K562 treated with DMSO at 1 percent for 4 hours (cell line): ENCODE data around the gene IL1RL2. TPM values are rescaled to one million over a fixed set of nuclear protein-coding genes. Genes with fewer than 3 reads are reported as not detected.

Source experiments
- total RNA-seq: library from RNA; unstranded; fragments of 300-600 nt; gene quantifications from 2 replicates; pipeline ENCODE4 v1.2.3, GENCODE V29; 2022; ENCODE audit not compliant: insufficient read depth

Gene IL1RL2
- total RNA-seq: not detected in 2 replicates

DNA sequence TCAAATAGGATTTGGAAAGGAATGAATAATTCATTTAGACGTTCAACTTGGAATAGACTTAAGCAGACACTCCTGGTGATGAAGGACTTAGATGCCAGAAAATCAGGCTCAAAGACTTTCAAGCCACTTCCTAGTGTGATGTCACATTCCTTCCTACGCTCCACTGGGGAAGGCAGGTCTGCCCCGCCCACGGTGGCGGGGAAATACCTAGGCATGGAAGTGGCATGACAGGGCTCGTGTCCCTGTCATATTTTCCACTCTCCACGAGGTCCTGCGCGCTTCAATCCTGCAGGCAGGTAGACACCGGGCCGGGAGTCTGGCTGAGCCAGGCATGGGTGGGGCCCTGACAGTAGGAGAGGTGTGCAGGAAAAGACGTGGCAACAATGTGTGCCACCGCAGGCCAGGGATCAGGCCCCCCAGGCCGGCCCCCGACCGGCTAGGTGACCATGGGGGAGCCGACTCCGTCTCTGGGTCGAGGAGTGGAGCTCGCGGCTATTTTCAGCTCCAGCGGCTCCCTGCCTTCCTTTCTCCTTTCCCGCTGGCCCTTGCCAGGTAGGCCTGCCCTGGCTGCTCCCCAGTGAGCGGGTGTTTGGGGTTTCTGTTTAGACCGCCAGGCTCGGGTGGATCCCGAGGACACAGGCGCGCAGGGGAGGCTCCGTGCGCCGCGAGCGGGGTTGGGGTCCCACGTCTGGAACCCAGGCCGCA, at the start of gene IL1RL2:
Gene IL1RL2, plus strand, starts transcription at position 233 of the 705 bp plus-strand sequence. CDS start 845 bp downstream, outside the sequence.

DNA sequence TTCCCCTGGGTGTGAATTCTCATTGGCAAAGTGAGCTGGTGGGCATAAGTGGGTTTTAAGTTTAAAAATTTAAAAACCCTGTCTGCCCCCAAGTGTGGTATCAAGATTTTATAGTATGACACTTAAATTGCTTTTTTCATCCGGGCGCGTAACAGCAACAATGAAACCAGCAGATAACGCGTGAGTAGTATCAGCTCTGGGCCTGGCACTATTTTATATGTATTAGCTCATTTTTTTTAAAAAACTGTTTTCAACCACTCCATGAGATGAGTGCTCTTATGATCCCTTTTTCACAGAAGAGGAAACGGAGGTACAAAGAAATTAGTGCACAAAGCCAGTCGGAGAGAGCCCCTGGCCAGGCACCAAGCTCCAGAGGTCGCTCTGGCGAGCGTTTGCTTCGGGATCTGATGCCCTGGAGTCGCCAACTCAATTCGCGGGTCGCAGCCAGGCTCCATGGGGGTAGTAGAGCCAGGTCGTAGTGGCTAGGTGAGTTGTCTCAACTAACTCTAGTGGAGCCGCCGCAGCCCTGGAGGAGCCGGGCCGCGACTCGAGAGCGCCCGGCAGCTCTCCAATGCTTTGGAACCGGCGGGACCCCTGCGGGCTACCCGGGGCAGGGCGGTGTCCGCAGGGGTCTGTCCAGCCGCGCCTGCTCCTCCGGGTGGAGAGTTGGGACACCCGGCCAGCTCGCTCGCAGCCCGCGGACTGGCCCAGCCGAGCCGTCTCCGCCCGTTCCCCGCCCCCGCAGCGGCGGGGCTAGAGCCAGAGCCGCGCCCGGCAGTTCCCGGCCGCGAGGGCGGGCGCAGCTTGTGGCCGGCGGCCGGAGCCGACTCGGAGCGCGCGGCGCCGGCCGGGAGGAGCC, 44.6 kb upstream of the IL1RL2 start, which contains the start of gene IL1R1:
Gene IL1R1, plus strand, starts transcription at position 777 of the 859 bp plus-strand sequence. CDS start 14,979 bp downstream, outside the sequence.

Other genes starting within 250 kb of the IL1RL2 start
- not detected in 2 replicates for gene IL1R2, start 195.1 kb upstream of the IL1RL2 start, total RNA-seq
- gene IL1R1, start 44.3 kb upstream of the IL1RL2 start, total RNA-seq: 4.3 and 5.3 TPM in 2 replicates
- 0.33 and 1.8 TPM in 2 replicates for gene IL1RL1, start 124.5 kb downstream of the IL1RL2 start, total RNA-seq
- gene IL18R1, start 168.8 kb downstream of the IL1RL2 start, total RNA-seq: 3.9 and 4.1 TPM in 2 replicates
- gene IL18RAP, start 236.1 kb downstream of the IL1RL2 start, total RNA-seq: 8.3 and 13.8 TPM in 2 replicates